AML-193 (cell line): ENCODE measurements around the gene NKX2-3.

Experiments
- DNase-seq, 2 experiments: peaks; one replicate each; lab custom pipeline; 2025; lab: John Stamatoyannopoulos, UW

NKX2-3 gene

GRCh38 chr10:99537989-99538917 is 5.5 kb downstream of the NKX2-3 start:
- no peak for DNase-seq

GRCh38 chr10:99539120-99539519 is 6.4 kb downstream of the NKX2-3 start:
- no peak for DNase-seq

GRCh38 chr10:99539820-99540219 is 7.1 kb downstream of the NKX2-3 start:
- DNase-seq: no peak

GRCh38 chr10:99540306-99540656 is 7.5 kb downstream of the NKX2-3 start:
- DNase-seq: no peak

- no peak for DNase-seq
Observed at GRCh38 chr10:99540657-99541531, 8.2 kb downstream of the NKX2-3 start.

GRCh38 chr10:99544322-99544721 is 11.6 kb downstream of the NKX2-3 start:
- no peak for DNase-seq

GRCh38 chr10:99548041-99548530 is 15.3 kb downstream of the NKX2-3 start:
- DNase-seq: peak; percentile 11 to 32

- DNase-seq: no peak
Observed at GRCh38 chr10:99551158-99551557, 18.4 kb downstream of the NKX2-3 start.

- DNase-seq: no peak
Observed at GRCh38 chr10:99551616-99552015, 18.9 kb downstream of the NKX2-3 start.

GRCh38 chr10:99555371-99555770 is 22.6 kb downstream of the NKX2-3 start:
- DNase-seq: no peak

- peak; percentile 1 to 3 for DNase-seq
Observed at GRCh38 chr10:99555825-99556523, 23.2 kb downstream of the NKX2-3 start.

GRCh38 chr10:99557044-99557443 is 24.3 kb downstream of the NKX2-3 start:
- no peak for DNase-seq

GRCh38 chr10:99558708-99559107 is 26.0 kb downstream of the NKX2-3 start:
- no peak for DNase-seq

GRCh38 chr10:99560277-99561126 is 27.8 kb downstream of the NKX2-3 start:
- DNase-seq: peak; percentile 26 to 28

- DNase-seq: no peak
Observed at GRCh38 chr10:99562631-99563030, 29.9 kb downstream of the NKX2-3 start.

- DNase-seq: no peak
Observed at GRCh38 chr10:99564361-99564760, 31.6 kb downstream of the NKX2-3 start.

GRCh38 chr10:99565166-99565565 is 32.4 kb downstream of the NKX2-3 start:
- no peak for DNase-seq

- no peak for DNase-seq
Observed at GRCh38 chr10:99569253-99569939, 36.7 kb downstream of the NKX2-3 start.

- DNase-seq: no peak
Observed at GRCh38 chr10:99569961-99570360, 37.2 kb downstream of the NKX2-3 start.

- no peak for DNase-seq
Observed at GRCh38 chr10:99571816-99572215, 39.1 kb downstream of the NKX2-3 start.

- no peak for DNase-seq
Observed at GRCh38 chr10:99573790-99574189, 41.0 kb downstream of the NKX2-3 start.
